ENCODE measurements around the gene HIPK2.

- TF ChIP-seq EZH2 (IDR thresholded peaks at IDR 0.05; ENCODE audit: low read depth) = no peak
- TF ChIP-seq CTCF (conservative IDR thresholded peaks at IDR 0.05) = no peak
These were observed 208.8 kb downstream of the HIPK2 start for GRCh38 chr7:139568813-139569490.
